ENCODE results near the gene RPN2. TPM values are rescaled to one million over a fixed set of nuclear protein-coding genes. Genes with fewer than 3 reads are reported as not detected.

The RPN2 gene
- total RNA-seq, 4 donors from 2014 or later: 86.7 to 114 (median 110) TPM

- no peak overlapping the region for H3K27ac ChIP-seq
- no peak for TF ChIP-seq POLR2AphosphoS5 (IDR thresholded peaks at IDR 0.05)
- TF ChIP-seq EP300 (IDR thresholded peaks at IDR 0.05): no peak
- no peak for TF ChIP-seq CTCF (IDR thresholded peaks at IDR 0.05)
- no peak for TF ChIP-seq POLR2A (IDR thresholded peaks at IDR 0.05)
- peaks cover 3 to 53% of the 10 kb centered on the region in 2 donors for H3K36me3 ChIP-seq
- no peaks in the 10 kb centered on the region for H3K9me3 ChIP-seq
- no peaks in the 10 kb centered on the region for H3K27me3 ChIP-seq
- no peak for ATAC-seq
- H3K4me1 ChIP-seq: peaks cover 0 to 39% (median 5%) of the 10 kb centered on the region in 3 donors
- H3K4me3 ChIP-seq: no peak overlapping the region
- WGBS, 2 donors (ENCODE audit: low coverage in 1 of 2): 65% methylated on average over 5 to 6 of the region's 16 CpGs
Measured at GRCh38 chr20:37198932-37199660, 20.0 kb downstream of the RPN2 start.

GRCh38 chr20:37200376-37200775, 21.2 kb downstream of the RPN2 start:
- Histone ChIP-seq H3K9me3 (no peaks in the 10 kb centered on the region), H3K27me3 (no peaks in the 10 kb centered on the region), H3K27ac (no peak overlapping the region), H3K36me3 (peaks cover 3 to 65% of the 10 kb centered on the region in 2 donors), H3K4me3 (no peak overlapping the region), H3K4me1 (peaks cover 0 to 33% (median 0%) of the 10 kb centered on the region in 3 donors)
- ATAC-seq: no peak
- TF ChIP-seq EP300 (IDR thresholded peaks at IDR 0.05) (no peak), POLR2AphosphoS5 (IDR thresholded peaks at IDR 0.05) (no peak), CTCF (IDR thresholded peaks at IDR 0.05) (no peak), POLR2A (IDR thresholded peaks at IDR 0.05) (no peak)
- 72 to 80% methylated on average over 1 to 3 of the region's 4 CpGs for WGBS, 2 donors (ENCODE audit: low coverage in 1 of 2)

GRCh38 chr20:37200926-37201826, 22.0 kb downstream of the RPN2 start:
- no peak overlapping the region for H3K4me3 ChIP-seq
- H3K27me3 ChIP-seq: no peaks in the 10 kb centered on the region
- H3K9me3 ChIP-seq: no peaks in the 10 kb centered on the region
- H3K4me1 ChIP-seq: peaks cover 0 to 34% (median 0%) of the 10 kb centered on the region in 3 donors
- WGBS, 2 donors (ENCODE audit: low coverage in 1 of 2): 83 to 89% methylated on average over 10 to 12 of the region's 13 CpGs
- TF ChIP-seq EP300 (IDR thresholded peaks at IDR 0.05) (no peak), POLR2A (IDR thresholded peaks at IDR 0.05) (no peak), POLR2AphosphoS5 (IDR thresholded peaks at IDR 0.05) (no peak), CTCF (IDR thresholded peaks at IDR 0.05) (no peak)
- H3K27ac ChIP-seq: peak overlapping the region; percentile 62 to 86 (median 77)
- peaks cover 3 to 67% of the 10 kb centered on the region in 2 donors for H3K36me3 ChIP-seq
- no peak for ATAC-seq

GRCh38 chr20:37201827-37202162, 22.7 kb downstream of the RPN2 start:
- Histone ChIP-seq H3K4me1 (peaks cover 0 to 40% (median 0%) of the 10 kb centered on the region in 3 donors), H3K27ac (peak overlapping the region; percentile 62 to 86 (median 77)), H3K9me3 (no peaks in the 10 kb centered on the region), H3K36me3 (peaks cover 3 to 72% of the 10 kb centered on the region in 2 donors), H3K27me3 (no peaks in the 10 kb centered on the region), H3K4me3 (no peak overlapping the region)
- no peak for ATAC-seq
- TF ChIP-seq CTCF (IDR thresholded peaks at IDR 0.05): no peak
- TF ChIP-seq POLR2AphosphoS5 (IDR thresholded peaks at IDR 0.05): no peak
- TF ChIP-seq POLR2A (IDR thresholded peaks at IDR 0.05): no peak
- TF ChIP-seq EP300 (IDR thresholded peaks at IDR 0.05): no peak
- WGBS, 2 donors (ENCODE audit: low coverage in 1 of 2): 20 to 24% methylated on average over 2 of the region's 2 CpGs

Measured in gastroesophageal sphincter (tissue), 4 donors.